Measurements from ENCODE around the gene COMMD8.

The COMMD8 gene

DNA sequence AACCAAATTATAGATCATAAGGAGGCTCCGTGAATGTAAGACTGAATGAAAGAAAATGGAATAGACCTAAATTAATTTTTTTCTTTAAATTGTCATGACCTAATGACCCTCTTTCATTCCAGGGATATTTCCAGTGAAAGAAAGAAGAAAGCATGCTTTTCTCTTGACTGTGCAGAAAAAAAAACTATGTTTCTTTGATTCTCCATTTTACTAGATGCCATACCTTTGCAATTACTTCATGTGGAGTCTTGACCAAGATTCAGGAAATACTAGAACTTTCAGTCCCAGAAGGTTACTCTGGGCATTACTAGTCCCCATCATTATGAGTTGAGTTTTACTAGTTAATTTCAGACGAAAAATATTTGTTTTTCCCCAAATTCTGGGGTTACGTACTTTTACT, 6.4 kb upstream of the COMMD8 start:
- no peaks in the 10 kb centered on the region for H3K79me1 ChIP-seq (ENCODE audit: low read depth, low read length)
- no peak overlapping the region for H4K91ac ChIP-seq (ENCODE audit: low read depth, low read length, poor library complexity)
- H3K18ac ChIP-seq (ENCODE audit: low read length): no peak overlapping the region
- no peak overlapping the region for H3K4me3 ChIP-seq (ENCODE audit: low read length in 2 of 2)
- H3K9ac ChIP-seq (ENCODE audit: low read depth, low read length, poor library complexity): no peak overlapping the region
- H4K8ac ChIP-seq (ENCODE audit: low read depth, low read length): no peak overlapping the region
- H2BK15ac ChIP-seq (ENCODE audit: low read length): no peak overlapping the region
- no peak overlapping the region for H2AFZ ChIP-seq (ENCODE audit: low read length)
- no peak overlapping the region for H3K23ac ChIP-seq (ENCODE audit: low read depth, low read length, poor library complexity)
- no peak overlapping the region for H3K4ac ChIP-seq (ENCODE audit: low read length)
- no peaks in the 10 kb centered on the region for H3K36me3 ChIP-seq (replicated peaks in 1 of 2; ENCODE audit: control insufficient read depth in 2 of 2, insufficient read depth in 2 of 2, low read length in 2 of 2)
- DNase-seq (ENCODE audit: low spot score): no peak
- H2BK12ac ChIP-seq (ENCODE audit: low read length): no peak overlapping the region
- no peak overlapping the region for H2BK5ac ChIP-seq (ENCODE audit: low read length)
- no peak overlapping the region for H2BK120ac ChIP-seq (ENCODE audit: low read depth, low read length)
- no CpG with 5 or more reads among the region's 3 CpGs for WGBS, 2 donors (ENCODE audit: extremely low coverage in 2 of 2, insufficient read length in 2 of 2, insufficient replicate concordance in 1 of 2)
- no peak overlapping the region for H2AK5ac ChIP-seq (ENCODE audit: low read depth, low read length)
- H3K27me3 ChIP-seq (ENCODE audit: control insufficient read depth in 3 of 3, insufficient read depth in 3 of 3, low read depth in 1 of 3, low read length in 3 of 3): peaks cover 0 to 16% (median 0%) of the 10 kb centered on the region in 3 experiments
- no peak overlapping the region for H3K4me2 ChIP-seq (ENCODE audit: insufficient read depth, low read length, poor library complexity, severe bottlenecking)
- peaks cover 0 to 5% of the 10 kb centered on the region in 2 donors for H3K4me1 ChIP-seq (ENCODE audit: control insufficient read depth in 2 of 2, insufficient read depth in 1 of 2, low read depth in 1 of 2, low read length in 2 of 2)
- no peaks in the 10 kb centered on the region for H3K9me3 ChIP-seq (replicated peaks in 1 of 2; ENCODE audit: control insufficient read depth in 2 of 2, insufficient read depth in 1 of 2, low read depth in 1 of 2, low read length in 2 of 2)
- no peak overlapping the region for H3K27ac ChIP-seq (replicated peaks; ENCODE audit: low read length)
- H3K14ac ChIP-seq (ENCODE audit: low read length): no peak overlapping the region

- no peak overlapping the region for H3K4me3 ChIP-seq (ENCODE audit: low read length in 2 of 2)
- WGBS, 2 donors (ENCODE audit: extremely low coverage in 2 of 2, insufficient read length in 2 of 2, insufficient replicate concordance in 1 of 2): no CpG with 5 or more reads among the region's 6 CpGs
- H3K4me2 ChIP-seq (ENCODE audit: insufficient read depth, low read length, poor library complexity, severe bottlenecking): no peak overlapping the region
- no peak overlapping the region for H4K91ac ChIP-seq (ENCODE audit: low read depth, low read length, poor library complexity)
- H3K18ac ChIP-seq (ENCODE audit: low read length): no peak overlapping the region
- H3K36me3 ChIP-seq (replicated peaks in 1 of 2; ENCODE audit: control insufficient read depth in 2 of 2, insufficient read depth in 2 of 2, low read length in 2 of 2): no peaks in the 10 kb centered on the region
- no peak overlapping the region for H2BK12ac ChIP-seq (ENCODE audit: low read length)
- no peaks in the 10 kb centered on the region for H3K9me3 ChIP-seq (replicated peaks in 1 of 2; ENCODE audit: control insufficient read depth in 2 of 2, insufficient read depth in 1 of 2, low read depth in 1 of 2, low read length in 2 of 2)
- H4K8ac ChIP-seq (ENCODE audit: low read depth, low read length): no peak overlapping the region
- H3K27me3 ChIP-seq (ENCODE audit: control insufficient read depth in 3 of 3, insufficient read depth in 3 of 3, low read depth in 1 of 3, low read length in 3 of 3): peaks cover 0 to 16% (median 0%) of the 10 kb centered on the region in 3 experiments
- no peak for DNase-seq (ENCODE audit: low spot score)
- H3K14ac ChIP-seq (ENCODE audit: low read length): no peak overlapping the region
- H2BK5ac ChIP-seq (ENCODE audit: low read length): no peak overlapping the region
- H2BK120ac ChIP-seq (ENCODE audit: low read depth, low read length): no peak overlapping the region
- H3K23ac ChIP-seq (ENCODE audit: low read depth, low read length, poor library complexity): no peak overlapping the region
- no peak overlapping the region for H2BK15ac ChIP-seq (ENCODE audit: low read length)
- no peak overlapping the region for H3K4ac ChIP-seq (ENCODE audit: low read length)
- no peak overlapping the region for H2AFZ ChIP-seq (ENCODE audit: low read length)
- H3K4me1 ChIP-seq (ENCODE audit: control insufficient read depth in 2 of 2, insufficient read depth in 1 of 2, low read depth in 1 of 2, low read length in 2 of 2): peaks cover 0 to 5% of the 10 kb centered on the region in 2 donors
- no peak overlapping the region for H3K9ac ChIP-seq (ENCODE audit: low read depth, low read length, poor library complexity)
- H3K27ac ChIP-seq (replicated peaks; ENCODE audit: low read length): no peak overlapping the region
- H3K79me1 ChIP-seq (ENCODE audit: low read depth, low read length): no peaks in the 10 kb centered on the region
- no peak overlapping the region for H2AK5ac ChIP-seq (ENCODE audit: low read depth, low read length)
These were observed 5.3 kb upstream of the COMMD8 start for GRCh38 chr4:47468706-47469365.

- Histone ChIP-seq H3K4ac (ENCODE audit: low read length) (no peak overlapping the region), H3K79me1 (ENCODE audit: low read depth, low read length) (no peaks in the 10 kb centered on the region), H4K8ac (ENCODE audit: low read depth, low read length) (no peak overlapping the region), H3K14ac (ENCODE audit: low read length) (no peak overlapping the region), H4K91ac (ENCODE audit: low read depth, low read length, poor library complexity) (no peak overlapping the region), H3K4me2 (ENCODE audit: insufficient read depth, low read length, poor library complexity, severe bottlenecking) (no peak overlapping the region), H3K36me3 (replicated peaks in 1 of 2; ENCODE audit: control insufficient read depth in 2 of 2, insufficient read depth in 2 of 2, low read length in 2 of 2) (no peaks in the 10 kb centered on the region), H2BK5ac (ENCODE audit: low read length) (no peak overlapping the region), H3K27me3 (ENCODE audit: control insufficient read depth in 3 of 3, insufficient read depth in 3 of 3, low read depth in 1 of 3, low read length in 3 of 3) (peaks cover 0 to 16% (median 0%) of the 10 kb centered on the region in 3 experiments), H2BK120ac (ENCODE audit: low read depth, low read length) (no peak overlapping the region), H3K27ac (replicated peaks; ENCODE audit: low read length) (no peak overlapping the region), H3K9ac (ENCODE audit: low read depth, low read length, poor library complexity) (no peak overlapping the region), H2BK12ac (ENCODE audit: low read length) (no peak overlapping the region), H2AK5ac (ENCODE audit: low read depth, low read length) (no peak overlapping the region), H3K9me3 (replicated peaks in 1 of 2; ENCODE audit: control insufficient read depth in 2 of 2, insufficient read depth in 1 of 2, low read depth in 1 of 2, low read length in 2 of 2) (no peaks in the 10 kb centered on the region), H2BK15ac (ENCODE audit: low read length) (no peak overlapping the region), H3K18ac (ENCODE audit: low read length) (no peak overlapping the region), H3K4me3 (ENCODE audit: low read length in 2 of 2) (no peak overlapping the region), H3K4me1 (ENCODE audit: control insufficient read depth in 2 of 2, insufficient read depth in 1 of 2, low read depth in 1 of 2, low read length in 2 of 2) (no peaks in the 10 kb centered on the region), H3K23ac (ENCODE audit: low read depth, low read length, poor library complexity) (no peak overlapping the region), H2AFZ (ENCODE audit: low read length) (no peak overlapping the region)
- WGBS, 2 donors (ENCODE audit: extremely low coverage in 2 of 2, insufficient read length in 2 of 2, insufficient replicate concordance in 1 of 2): no CpG with 5 or more reads among the region's 2 CpGs
- DNase-seq (ENCODE audit: low spot score): no peak
These were observed 2.7 kb upstream of the COMMD8 start for GRCh38 chr4:47466056-47466785.

- H2BK5ac ChIP-seq (ENCODE audit: low read length): no peak overlapping the region
- H2AFZ ChIP-seq (ENCODE audit: low read length): no peak overlapping the region
- H3K27me3 ChIP-seq (ENCODE audit: control insufficient read depth in 3 of 3, insufficient read depth in 3 of 3, low read depth in 1 of 3, low read length in 3 of 3): peaks cover 0 to 15% (median 0%) of the 10 kb centered on the region in 3 experiments
- H2BK120ac ChIP-seq (ENCODE audit: low read depth, low read length): no peak overlapping the region
- H3K9ac ChIP-seq (ENCODE audit: low read depth, low read length, poor library complexity): no peak overlapping the region
- no CpG with 5 or more reads among the region's 2 CpGs for WGBS, 2 donors (ENCODE audit: extremely low coverage in 2 of 2, insufficient read length in 2 of 2, insufficient replicate concordance in 1 of 2)
- no peak overlapping the region for H3K4me3 ChIP-seq (ENCODE audit: low read length in 2 of 2)
- peaks cover 0 to under 1% of the 10 kb centered on the region in 2 donors for H3K36me3 ChIP-seq (replicated peaks in 1 of 2; ENCODE audit: control insufficient read depth in 2 of 2, insufficient read depth in 2 of 2, low read length in 2 of 2)
- no peak overlapping the region for H4K91ac ChIP-seq (ENCODE audit: low read depth, low read length, poor library complexity)
- H3K14ac ChIP-seq (ENCODE audit: low read length): no peak overlapping the region
- no peaks in the 10 kb centered on the region for H3K79me1 ChIP-seq (ENCODE audit: low read depth, low read length)
- no peak overlapping the region for H2AK5ac ChIP-seq (ENCODE audit: low read depth, low read length)
- H2BK15ac ChIP-seq (ENCODE audit: low read length): no peak overlapping the region
- H2BK12ac ChIP-seq (ENCODE audit: low read length): no peak overlapping the region
- H3K27ac ChIP-seq (replicated peaks; ENCODE audit: low read length): no peak overlapping the region
- no peak overlapping the region for H3K23ac ChIP-seq (ENCODE audit: low read depth, low read length, poor library complexity)
- no peaks in the 10 kb centered on the region for H3K4me1 ChIP-seq (ENCODE audit: control insufficient read depth in 2 of 2, insufficient read depth in 1 of 2, low read depth in 1 of 2, low read length in 2 of 2)
- H3K9me3 ChIP-seq (replicated peaks in 1 of 2; ENCODE audit: control insufficient read depth in 2 of 2, insufficient read depth in 1 of 2, low read depth in 1 of 2, low read length in 2 of 2): no peaks in the 10 kb centered on the region
- no peak overlapping the region for H3K4me2 ChIP-seq (ENCODE audit: insufficient read depth, low read length, poor library complexity, severe bottlenecking)
- DNase-seq (ENCODE audit: low spot score): no peak
- no peak overlapping the region for H3K18ac ChIP-seq (ENCODE audit: low read length)
- H3K4ac ChIP-seq (ENCODE audit: low read length): no peak overlapping the region
- no peak overlapping the region for H4K8ac ChIP-seq (ENCODE audit: low read depth, low read length)
These were observed 1.5 kb upstream of the COMMD8 start for GRCh38 chr4:47465004-47465403.

Data from neuronal stem cell (in vitro differentiated cells).